Measurements from ENCODE around the gene CNNM3.

DNA sequence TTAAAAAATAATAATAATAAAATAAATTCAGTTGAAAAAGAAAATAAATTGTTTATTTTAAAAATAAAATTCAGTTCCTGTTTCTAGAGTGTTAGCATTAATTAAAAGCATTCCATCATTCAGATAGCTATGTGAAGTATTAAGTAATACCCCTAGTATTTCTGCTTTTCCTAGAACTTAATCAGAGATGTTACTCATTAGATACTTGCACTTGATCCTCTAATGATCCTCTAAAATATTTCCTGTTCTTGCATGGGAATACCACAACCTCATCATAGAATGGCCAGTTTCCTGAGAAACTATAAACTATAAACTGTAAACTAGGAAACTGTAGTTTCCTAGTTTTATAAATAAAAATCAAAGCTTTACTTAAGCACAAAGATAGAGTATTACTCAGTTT lies 11.1 kb upstream of the CNNM3 start:
- TF ChIP-seq, protein P1, sequence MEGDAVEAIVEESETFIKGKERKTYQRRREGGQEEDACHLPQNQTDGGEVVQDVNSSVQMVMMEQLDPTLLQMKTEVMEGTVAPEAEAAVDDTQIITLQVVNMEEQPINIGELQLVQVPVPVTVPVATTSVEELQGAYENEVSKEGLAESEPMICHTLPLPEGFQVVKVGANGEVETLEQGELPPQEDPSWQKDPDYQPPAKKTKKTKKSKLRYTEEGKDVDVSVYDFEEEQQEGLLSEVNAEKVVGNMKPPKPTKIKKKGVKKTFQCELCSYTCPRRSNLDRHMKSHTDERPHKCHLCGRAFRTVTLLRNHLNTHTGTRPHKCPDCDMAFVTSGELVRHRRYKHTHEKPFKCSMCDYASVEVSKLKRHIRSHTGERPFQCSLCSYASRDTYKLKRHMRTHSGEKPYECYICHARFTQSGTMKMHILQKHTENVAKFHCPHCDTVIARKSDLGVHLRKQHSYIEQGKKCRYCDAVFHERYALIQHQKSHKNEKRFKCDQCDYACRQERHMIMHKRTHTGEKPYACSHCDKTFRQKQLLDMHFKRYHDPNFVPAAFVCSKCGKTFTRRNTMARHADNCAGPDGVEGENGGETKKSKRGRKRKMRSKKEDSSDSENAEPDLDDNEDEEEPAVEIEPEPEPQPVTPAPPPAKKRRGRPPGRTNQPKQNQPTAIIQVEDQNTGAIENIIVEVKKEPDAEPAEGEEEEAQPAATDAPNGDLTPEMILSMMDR (IDR thresholded peaks at IDR 0.05; ENCODE audit: poor library complexity) = no peak
- TF ChIP-seq EZH2 (IDR thresholded peaks at IDR 0.05; ENCODE audit: borderline replicate concordance) = no peak
- no peak for TF ChIP-seq EZH2phosphoT487 (IDR thresholded peaks at IDR 0.05; ENCODE audit: low read depth, severe bottlenecking, unreplicated experiment)

All from hepatocyte (in vitro differentiated cells).